NT2/D1 (cell line): ENCODE data around the gene FOS.

ENCODE experiments used
- DNase-seq: peaks from one replicate; pipeline ENCODE4 v3.0.0-alpha.2; 2011; ENCODE audit warnings: low read depth, low spot score
- H3K27me3 ChIP-seq: 2 replicates; pipeline ENCODE4 v1.6.0; 2011; ENCODE audit warnings: mild to moderate bottlenecking; ENCODE audit not compliant: insufficient read length, insufficient read depth
- H3K36me3 ChIP-seq: 2 replicates; pipeline ENCODE4 v1.6.1; 2011; ENCODE audit warnings: mild to moderate bottlenecking, low read length, mixed read lengths; ENCODE audit not compliant: insufficient read depth, insufficient read length
- H3K4me1 ChIP-seq: 2 replicates; pipeline ENCODE4 v1.5.1; 2011; ENCODE audit not compliant: insufficient read depth, insufficient read length
- H3K4me3 ChIP-seq: 2 replicates; pipeline ENCODE4 v1.5.1; 2011; ENCODE audit warnings: low read depth; ENCODE audit not compliant: insufficient read length
- H3K9ac ChIP-seq: 2 replicates; pipeline ENCODE4 v1.6.0; 2011; ENCODE audit warnings: low read depth; ENCODE audit not compliant: insufficient read length
- H3K9me3 ChIP-seq: 2 replicates; pipeline ENCODE4 v1.5.1; 2011; ENCODE audit warnings: mild to moderate bottlenecking, low read length; ENCODE audit not compliant: insufficient read depth
- SUZ12 ChIP-seq: IDR thresholded peaks from 2 replicates; pipeline ENCODE4 v1.6.1; 2011; ENCODE audit not compliant: insufficient read length, insufficient read depth; ENCODE audit errors: extremely low read depth
- YY1 ChIP-seq: IDR thresholded peaks from 2 replicates; pipeline ENCODE4 v1.6.1; 2011; ENCODE audit not compliant: insufficient read length, insufficient read depth
- ZNF274 ChIP-seq: IDR thresholded peaks from 2 replicates; pipeline ENCODE4 v1.6.1; 2011; ENCODE audit warnings: mild to moderate bottlenecking, low read depth, low read length

FOS gene

DNA sequence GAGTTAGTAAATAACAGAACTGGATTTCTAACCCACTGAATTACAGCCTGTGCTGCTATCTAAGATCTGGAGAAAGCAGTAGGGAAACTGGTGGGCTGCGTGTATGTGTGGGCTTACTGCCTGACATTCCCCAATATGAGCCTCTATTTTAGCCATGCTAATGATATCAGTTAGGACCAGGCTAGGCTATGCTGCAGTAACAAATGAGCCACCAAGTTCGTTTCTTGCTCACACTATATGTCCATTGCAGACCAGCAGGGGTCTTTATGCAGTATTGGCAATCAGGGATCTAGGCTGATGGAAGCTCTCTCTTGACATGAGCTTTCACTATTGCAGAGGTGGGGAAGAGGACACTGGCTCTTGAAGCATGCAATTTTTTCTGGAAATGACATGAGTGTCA, 40.4 kb downstream of the FOS start:
- DNase-seq = no peak
- Histone ChIP-seq H3K27me3 (no peaks in the 10 kb centered on the region), H3K36me3 (no peaks in the 10 kb centered on the region), H3K4me1 (no peaks in the 10 kb centered on the region), H3K9me3 (peaks cover 5% of the 10 kb centered on the region; the same call in 1 of the 2 replicates), H3K9ac (no peak overlapping the region), H3K4me3 (no peak overlapping the region)
- TF ChIP-seq SUZ12 (no peak), YY1 (no peak), ZNF274 (no peak)

DNA sequence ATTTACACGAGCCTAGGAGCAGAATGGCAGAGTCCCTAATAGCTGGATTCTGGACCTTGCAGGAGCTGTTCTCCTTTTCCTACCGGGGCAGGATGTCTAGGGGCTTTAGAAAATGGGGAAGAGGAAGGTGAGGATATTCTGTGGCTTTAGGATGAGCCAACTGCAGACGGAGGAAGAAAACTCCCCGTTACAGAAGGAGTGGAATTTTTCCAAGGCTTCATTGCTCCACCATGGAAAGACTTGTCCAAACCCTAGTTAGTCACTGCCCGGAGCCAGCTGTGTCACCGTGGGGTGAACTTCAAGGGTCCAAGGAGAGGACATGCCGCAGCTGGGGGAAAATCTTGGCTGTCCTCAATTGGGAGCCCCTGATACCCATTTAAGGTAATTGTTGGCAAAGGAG, 41.6 kb downstream of the FOS start:
- TF ChIP-seq ZNF274 (no peak), YY1 (no peak), SUZ12 (no peak)
- DNase-seq = no peak
- no peaks in the 10 kb centered on the region for H3K36me3 ChIP-seq
- H3K9me3 ChIP-seq = peaks cover 5% of the 10 kb centered on the region; the same call in 1 of the 2 replicates
- H3K4me1 ChIP-seq = no peaks in the 10 kb centered on the region
- no peak overlapping the region for H3K9ac ChIP-seq
- H3K4me3 ChIP-seq = no peak overlapping the region
- H3K27me3 ChIP-seq = no peaks in the 10 kb centered on the region

DNA sequence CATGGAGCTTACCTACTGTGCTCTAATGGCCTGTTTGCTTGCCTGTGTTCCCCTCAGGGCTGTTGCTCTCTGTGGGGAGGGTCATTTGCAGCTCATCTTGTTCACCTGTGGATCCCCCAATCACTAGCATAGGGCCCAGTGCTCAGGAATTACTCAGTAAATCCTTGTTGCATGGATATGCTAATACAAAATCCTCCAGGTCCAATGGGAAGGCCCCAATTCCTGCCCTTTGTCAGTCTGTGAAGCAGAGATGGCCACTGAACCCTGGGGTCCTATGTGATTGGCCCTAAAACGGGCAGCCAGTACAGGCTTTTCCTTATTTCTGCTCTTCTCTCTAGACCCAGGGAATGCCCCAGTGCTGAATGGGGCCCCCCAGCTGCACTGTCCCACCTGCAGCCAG, 44.1 kb downstream of the FOS start:
- Histone ChIP-seq H3K4me1 (no peaks in the 10 kb centered on the region), H3K9ac (no peak overlapping the region), H3K36me3 (no peaks in the 10 kb centered on the region), H3K9me3 (peaks cover 5% of the 10 kb centered on the region; the same call in 1 of the 2 replicates), H3K27me3 (no peaks in the 10 kb centered on the region), H3K4me3 (no peak overlapping the region)
- TF ChIP-seq SUZ12 = no peak
- TF ChIP-seq YY1 = no peak
- no peak for TF ChIP-seq ZNF274
- DNase-seq = no peak

DNA sequence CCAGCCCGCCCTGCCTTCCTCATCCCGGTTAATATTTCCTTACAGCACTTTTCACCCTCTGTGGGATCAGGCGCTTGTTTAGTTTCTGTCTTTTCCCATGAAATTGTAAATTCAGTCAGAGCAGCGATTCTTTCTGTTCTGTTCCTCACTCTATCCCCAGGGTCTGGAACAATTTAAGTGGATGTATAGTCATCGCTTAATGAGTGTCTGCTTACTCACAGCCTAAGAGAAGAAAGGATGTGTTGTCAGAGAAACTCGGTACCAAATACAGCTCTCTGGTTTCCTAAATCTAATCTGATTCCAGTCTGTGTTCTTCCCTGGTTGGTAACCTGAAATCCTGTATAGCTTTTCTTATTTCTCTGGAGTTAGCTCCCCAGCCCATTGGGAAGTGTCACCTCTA, 44.9 kb downstream of the FOS start:
- Histone ChIP-seq H3K27me3 (no peaks in the 10 kb centered on the region), H3K9ac (no peak overlapping the region), H3K4me3 (no peak overlapping the region), H3K4me1 (no peaks in the 10 kb centered on the region), H3K36me3 (no peaks in the 10 kb centered on the region), H3K9me3 (peaks cover 5% of the 10 kb centered on the region; the same call in 1 of the 2 replicates)
- no peak for DNase-seq
- no peak for TF ChIP-seq YY1
- no peak for TF ChIP-seq SUZ12
- TF ChIP-seq ZNF274 = no peak

DNA sequence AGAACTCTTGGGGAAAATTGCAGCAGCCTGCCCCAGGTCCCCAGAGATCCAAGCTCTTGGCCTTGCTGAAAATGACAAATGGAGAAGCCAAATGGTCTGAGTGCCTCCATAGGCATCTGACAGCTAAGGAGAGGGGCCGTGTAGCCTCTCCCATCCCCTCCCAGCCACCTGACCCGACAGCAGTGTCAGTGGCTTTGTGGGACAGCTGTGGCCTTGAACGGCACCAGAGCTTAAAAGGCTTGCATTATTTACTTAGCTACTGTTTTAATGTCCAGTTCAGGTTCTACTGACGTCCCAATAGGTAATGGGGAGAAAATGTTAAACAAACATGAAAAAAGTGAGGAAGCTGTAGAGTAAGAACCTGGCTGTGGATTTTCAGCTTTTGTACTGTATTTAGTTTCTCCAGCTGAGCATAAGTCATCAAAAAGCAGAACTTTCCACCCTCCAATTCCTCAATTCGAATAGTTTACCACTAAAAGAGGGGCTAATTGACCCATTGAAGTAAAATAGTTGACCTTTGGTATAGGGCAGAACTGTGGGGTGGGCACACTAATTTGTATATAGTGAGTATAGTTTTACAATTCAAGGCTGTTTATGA, 50.0 kb downstream of the FOS start:
- no peak for TF ChIP-seq YY1
- H3K9me3 ChIP-seq = no peaks in the 10 kb centered on the region
- DNase-seq = no peak
- H3K4me3 ChIP-seq = no peak overlapping the region
- no peaks in the 10 kb centered on the region for H3K27me3 ChIP-seq
- H3K4me1 ChIP-seq = no peaks in the 10 kb centered on the region
- H3K36me3 ChIP-seq = no peaks in the 10 kb centered on the region
- H3K9ac ChIP-seq = no peak overlapping the region

DNA sequence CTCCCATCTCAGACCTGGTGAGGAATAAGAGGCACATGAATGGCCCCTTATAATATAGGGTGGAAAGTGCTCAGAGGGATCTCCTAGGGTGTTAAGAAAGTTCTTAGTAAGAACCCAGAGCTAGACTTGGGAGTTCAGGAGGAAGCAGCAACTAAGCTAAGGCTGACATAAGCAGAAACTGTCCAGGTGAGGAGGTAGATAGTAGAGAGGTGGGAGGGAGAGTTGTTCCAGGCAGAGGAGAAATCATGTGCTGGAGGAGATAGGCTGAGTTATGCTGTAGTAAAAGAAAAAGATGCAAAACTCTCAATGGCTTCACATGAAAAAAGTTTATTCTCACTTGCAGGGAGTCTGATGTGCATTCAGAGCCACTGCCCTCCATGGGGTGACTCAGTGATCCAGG, 50.7 kb downstream of the FOS start:
- Histone ChIP-seq H3K36me3 (no peaks in the 10 kb centered on the region), H3K9me3 (no peaks in the 10 kb centered on the region), H3K27me3 (no peaks in the 10 kb centered on the region), H3K9ac (no peak overlapping the region), H3K4me1 (no peaks in the 10 kb centered on the region), H3K4me3 (no peak overlapping the region)
- no peak for DNase-seq
- TF ChIP-seq YY1 (no peak), SUZ12 (no peak), ZNF274 (no peak)

DNA sequence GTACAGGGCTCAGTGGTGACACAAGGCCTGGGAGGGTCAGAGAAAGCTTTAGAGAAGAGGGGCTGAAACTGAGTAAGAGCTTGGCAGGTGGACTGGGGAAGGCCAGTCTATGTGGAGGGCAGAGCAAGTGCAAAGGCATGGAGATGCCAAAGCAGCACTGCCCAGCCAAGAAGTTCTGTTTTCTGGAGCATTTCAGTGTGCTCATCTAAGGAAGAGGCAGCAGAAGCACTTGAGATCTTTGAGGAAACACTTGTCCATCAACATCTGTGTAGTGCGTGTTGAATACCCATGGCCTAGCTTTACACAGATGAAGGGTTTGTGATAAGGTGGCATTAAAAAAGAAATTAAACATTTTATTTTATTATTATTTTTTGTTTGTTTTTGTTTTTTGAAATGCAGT, 52.8 kb downstream of the FOS start:
- TF ChIP-seq ZNF274 (no peak), SUZ12 (no peak), YY1 (no peak)
- DNase-seq = no peak
- Histone ChIP-seq H3K4me3 (no peak overlapping the region), H3K9ac (no peak overlapping the region), H3K36me3 (no peaks in the 10 kb centered on the region), H3K4me1 (no peaks in the 10 kb centered on the region), H3K27me3 (no peaks in the 10 kb centered on the region), H3K9me3 (no peaks in the 10 kb centered on the region)
